HG02973 (cell line): Measurements from ENCODE around the gene AURKAIP1.

Source experiments
- ATAC-seq: cut with Tn5 transposase; IDR thresholded peaks from one replicate; pipeline ENCODE4 v1.9.1; 2021; ENCODE audit warnings: moderate library complexity; ENCODE audit not compliant: unreplicated experiment

AURKAIP1 gene

GRCh38 chr1:1348420-1349255, 26.4 kb downstream of the AURKAIP1 start:
- peak; percentile 15 for ATAC-seq

- ATAC-seq = no peak
Measured at GRCh38 chr1:1347663-1348419, 27.2 kb downstream of the AURKAIP1 start.

GRCh38 chr1:1347026-1347595, 27.9 kb downstream of the AURKAIP1 start:
- no peak for ATAC-seq

GRCh38 chr1:1346501-1346890, 28.5 kb downstream of the AURKAIP1 start:
- ATAC-seq = no peak

- ATAC-seq = no peak
Measured at GRCh38 chr1:1345860-1346500, 29.0 kb downstream of the AURKAIP1 start.

- ATAC-seq = no peak
Measured at GRCh38 chr1:1345384-1345783, 29.6 kb downstream of the AURKAIP1 start.

GRCh38 chr1:1344655-1345361, 30.2 kb downstream of the AURKAIP1 start:
- ATAC-seq = no peak

- no peak for ATAC-seq
Measured at GRCh38 chr1:1343811-1344421, 31.1 kb downstream of the AURKAIP1 start.

GRCh38 chr1:1342584-1343115, 32.4 kb downstream of the AURKAIP1 start:
- ATAC-seq = no peak

GRCh38 chr1:1342061-1342562, 32.9 kb downstream of the AURKAIP1 start:
- no peak for ATAC-seq

- ATAC-seq = no peak
Measured at GRCh38 chr1:1341549-1342021, 33.4 kb downstream of the AURKAIP1 start.

GRCh38 chr1:1340791-1341548, 34.0 kb downstream of the AURKAIP1 start:
- ATAC-seq = no peak

- no peak for ATAC-seq
Measured at GRCh38 chr1:1340185-1340584, 34.8 kb downstream of the AURKAIP1 start.

GRCh38 chr1:1338278-1338677, 36.7 kb downstream of the AURKAIP1 start:
- ATAC-seq = no peak

GRCh38 chr1:1337793-1338147, 37.2 kb downstream of the AURKAIP1 start:
- ATAC-seq = no peak

- no peak for ATAC-seq
Measured at GRCh38 chr1:1336931-1337792, 37.8 kb downstream of the AURKAIP1 start.

- no peak for ATAC-seq
Measured at GRCh38 chr1:1336446-1336845, 38.6 kb downstream of the AURKAIP1 start.

- no peak for ATAC-seq
Measured at GRCh38 chr1:1335792-1336248, 39.2 kb downstream of the AURKAIP1 start.
